CD4-positive, alpha-beta T cell treated with Interleukin-15 for 4 hours (primary cell): ENCODE measurements around the gene LEMD3.

ENCODE experiments used
- DNase-seq: peaks from one replicate; pipeline ENCODE4 v3.0.0-alpha.2; 2020; ENCODE audit warnings: low spot score

LEMD3 gene

GRCh38 chr12:65170209-65170881, 962 bp downstream of the LEMD3 start:
- DNase-seq: peak; percentile 59

- DNase-seq: no peak
These were observed 1.7 kb downstream of the LEMD3 start for GRCh38 chr12:65171073-65171472.

GRCh38 chr12:65171870-65172269, 2.5 kb downstream of the LEMD3 start:
- peak; percentile 22 for DNase-seq

- DNase-seq: no peak
These were observed 6.0 kb downstream of the LEMD3 start for GRCh38 chr12:65175385-65175784.

GRCh38 chr12:65182012-65182739, 12.8 kb downstream of the LEMD3 start:
- no peak for DNase-seq

- no peak for DNase-seq
These were observed 14.9 kb downstream of the LEMD3 start for GRCh38 chr12:65184176-65184857.

- no peak for DNase-seq
These were observed 15.5 kb downstream of the LEMD3 start for GRCh38 chr12:65184858-65185229.

GRCh38 chr12:65187665-65188064, 18.3 kb downstream of the LEMD3 start:
- no peak for DNase-seq

GRCh38 chr12:65188179-65188701, 18.9 kb downstream of the LEMD3 start:
- no peak for DNase-seq

GRCh38 chr12:65189028-65189718, 19.8 kb downstream of the LEMD3 start:
- DNase-seq: no peak

GRCh38 chr12:65192963-65193516, 23.7 kb downstream of the LEMD3 start:
- no peak for DNase-seq

GRCh38 chr12:65194949-65195348, 25.6 kb downstream of the LEMD3 start:
- no peak for DNase-seq

- no peak for DNase-seq
These were observed 26.1 kb downstream of the LEMD3 start for GRCh38 chr12:65195387-65196055.

- no peak for DNase-seq
These were observed 27.6 kb downstream of the LEMD3 start for GRCh38 chr12:65196762-65197567.

GRCh38 chr12:65199604-65200003, 30.2 kb downstream of the LEMD3 start:
- DNase-seq: no peak

- DNase-seq: no peak
These were observed 30.8 kb downstream of the LEMD3 start for GRCh38 chr12:65200007-65200665.

GRCh38 chr12:65203376-65203775, 34.0 kb downstream of the LEMD3 start:
- DNase-seq: no peak

- DNase-seq: no peak
These were observed 35.6 kb downstream of the LEMD3 start for GRCh38 chr12:65204886-65205525.

- no peak for DNase-seq
These were observed 36.5 kb downstream of the LEMD3 start for GRCh38 chr12:65205886-65206285.

GRCh38 chr12:65208125-65208524, 38.7 kb downstream of the LEMD3 start:
- DNase-seq: no peak
